Stomach (tissue), 4 donors: ENCODE data around the gene LTBP4.

ENCODE experiments used
- CTCF ChIP-seq, 7 experiments: fragments of 450-650 bp in 4 of 7; fragments of 200-600 bp in 3 of 7; sonication (generic) in 3 of 7; IDR thresholded peaks; one replicate each; pipeline ENCODE4 v1.5.1; 2016 to 2019; ENCODE audit warnings: antibody characterized with exemption in 7 of 7, control low read depth in 2 of 7, mild to moderate bottlenecking in 1 of 7
- POLR2A ChIP-seq, 4 donors: fragments of 450-650 bp; IDR thresholded peaks; one replicate each; pipeline ENCODE4 v1.6.1; 2016; ENCODE audit warnings: antibody characterized with exemption in 4 of 4, control low read depth in 2 of 4, mild to moderate bottlenecking in 1 of 4, moderate library complexity in 1 of 4
- POLR2AphosphoS5 ChIP-seq, 3 donors: sonication (generic); formaldehyde crosslinking; IDR thresholded peaks; one replicate each; pipeline ENCODE4 v1.6.1; 2016; ENCODE audit warnings: antibody characterized with exemption in 3 of 3

GRCh38 chr19:40646743-40647254 is 45.6 kb downstream of the LTBP4 start:
- TF ChIP-seq CTCF (IDR thresholded peaks at IDR 0.05) (no peak), POLR2AphosphoS5 (IDR thresholded peaks at IDR 0.05) (no peak), POLR2A (IDR thresholded peaks at IDR 0.05) (no peak)
